BJ (cell line): ENCODE results near the gene SOBP. TPM values are rescaled to one million over a fixed set of nuclear protein-coding genes. Genes with fewer than 3 reads are reported as not detected.

Source experiments
- CTCF ChIA-PET: fragments of 350-600 bp; formaldehyde crosslinking; extraction: SDS; loops from one replicate; lab custom pipeline; 2021; ENCODE audit warnings: antibody characterized with exemption, inconsistent platforms; lab: Yijun Ruan, JAX
- POLR2A ChIA-PET: fragments of 300-600 bp; sonication (Branson Sonifier 250); formaldehyde crosslinking; extraction: SDS; loops from one replicate; lab custom pipeline; 2021; ENCODE audit warnings: antibody characterized with exemption; lab: Charles Lee
- DNase-seq: peaks from one replicate; pipeline ENCODE4 v3.0.0-alpha.2; 2011; ENCODE audit warnings: low read depth
- H3K27me3 ChIP-seq: 2 replicates; pipeline ENCODE4 v1.6.0; 2011; ENCODE audit warnings: low read length; ENCODE audit not compliant: control insufficient read depth, insufficient read depth
- H3K36me3 ChIP-seq: 2 replicates; pipeline ENCODE4 v1.5.1; 2011; ENCODE audit warnings: low read length; ENCODE audit not compliant: control insufficient read depth, insufficient read depth
- H3K4me3 ChIP-seq: 2 replicates; pipeline ENCODE4 v1.5.1; 2011; ENCODE audit warnings: low read depth, mild to moderate bottlenecking, control low read depth, low read length
- polyA plus RNA-seq: library from polyadenylated mRNA; depleted of rRNA; stranded (reverse); fragments of >200 nt; gene quantifications from 2 replicates; pipeline ENCODE4 v1.2.3, GENCODE V29; 2011
- TF ChIP-seq, protein P1 (sequence below): IDR thresholded peaks from 2 replicates; pipeline ENCODE4 v1.5.1; 2011; ENCODE audit warnings: low read depth, mild to moderate bottlenecking, control low read depth, inconsistent platforms, low read length, moderate library complexity; ENCODE audit not compliant: insufficient read depth

The SOBP gene
- polyA plus RNA-seq, 1 experiment: not detected

DNA sequence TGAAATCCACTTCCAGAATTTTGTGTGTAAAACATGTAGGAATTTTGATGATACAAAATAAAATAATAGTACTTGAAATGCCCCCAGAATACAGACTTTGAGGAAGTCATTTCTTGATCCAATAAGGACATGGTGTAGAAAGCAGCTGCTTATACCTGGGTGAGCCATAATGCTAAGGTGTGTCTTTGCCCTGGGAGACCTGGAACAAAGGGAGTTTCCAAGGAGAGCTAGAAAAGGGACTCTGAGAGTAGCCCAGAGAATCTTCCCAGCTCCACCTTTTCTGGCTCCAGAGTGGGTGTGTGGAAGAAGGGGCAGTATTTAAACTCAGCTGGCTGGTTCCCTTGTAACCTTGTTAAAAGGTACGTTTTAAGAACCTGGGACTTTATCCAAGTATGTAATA lies 77.7 kb downstream of the SOBP start:
- ChIA-PET CTCF (no interaction called here), POLR2A (no interaction called here)
- Histone ChIP-seq H3K4me3 (no peak overlapping the region), H3K27me3 (no peaks in the 10 kb centered on the region; the same call in none of the 2 replicates), H3K36me3 (no peaks in the 10 kb centered on the region)
- TF ChIP-seq, protein P1, sequence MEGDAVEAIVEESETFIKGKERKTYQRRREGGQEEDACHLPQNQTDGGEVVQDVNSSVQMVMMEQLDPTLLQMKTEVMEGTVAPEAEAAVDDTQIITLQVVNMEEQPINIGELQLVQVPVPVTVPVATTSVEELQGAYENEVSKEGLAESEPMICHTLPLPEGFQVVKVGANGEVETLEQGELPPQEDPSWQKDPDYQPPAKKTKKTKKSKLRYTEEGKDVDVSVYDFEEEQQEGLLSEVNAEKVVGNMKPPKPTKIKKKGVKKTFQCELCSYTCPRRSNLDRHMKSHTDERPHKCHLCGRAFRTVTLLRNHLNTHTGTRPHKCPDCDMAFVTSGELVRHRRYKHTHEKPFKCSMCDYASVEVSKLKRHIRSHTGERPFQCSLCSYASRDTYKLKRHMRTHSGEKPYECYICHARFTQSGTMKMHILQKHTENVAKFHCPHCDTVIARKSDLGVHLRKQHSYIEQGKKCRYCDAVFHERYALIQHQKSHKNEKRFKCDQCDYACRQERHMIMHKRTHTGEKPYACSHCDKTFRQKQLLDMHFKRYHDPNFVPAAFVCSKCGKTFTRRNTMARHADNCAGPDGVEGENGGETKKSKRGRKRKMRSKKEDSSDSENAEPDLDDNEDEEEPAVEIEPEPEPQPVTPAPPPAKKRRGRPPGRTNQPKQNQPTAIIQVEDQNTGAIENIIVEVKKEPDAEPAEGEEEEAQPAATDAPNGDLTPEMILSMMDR: no peak
- DNase-seq: no peak

DNA sequence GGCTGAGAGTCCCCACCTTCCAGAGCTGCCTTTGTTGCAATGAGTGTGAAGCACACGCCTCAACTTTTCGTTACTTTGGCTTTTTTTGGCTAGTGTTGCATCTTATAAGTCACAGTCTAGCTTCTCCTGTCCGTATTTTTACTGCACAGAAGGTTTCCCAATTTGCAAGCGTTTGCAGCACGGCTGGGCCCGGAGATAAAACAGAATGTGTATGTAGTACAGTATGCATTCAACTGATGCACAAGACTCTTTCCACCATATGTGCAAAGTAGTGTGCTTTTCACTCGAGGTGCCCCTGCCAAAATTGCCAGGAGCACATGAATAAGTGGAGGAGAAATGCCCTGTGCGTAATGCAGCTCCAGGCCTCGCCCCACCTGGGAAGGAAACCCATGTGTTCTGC lies 79.6 kb downstream of the SOBP start:
- no peak for DNase-seq
- Histone ChIP-seq H3K36me3 (no peaks in the 10 kb centered on the region), H3K4me3 (no peak overlapping the region), H3K27me3 (no peaks in the 10 kb centered on the region; the same call in none of the 2 replicates)
- CTCF ChIA-PET: no interaction called here
- TF ChIP-seq, protein P1: no peak
- POLR2A ChIA-PET: no interaction called here

DNA sequence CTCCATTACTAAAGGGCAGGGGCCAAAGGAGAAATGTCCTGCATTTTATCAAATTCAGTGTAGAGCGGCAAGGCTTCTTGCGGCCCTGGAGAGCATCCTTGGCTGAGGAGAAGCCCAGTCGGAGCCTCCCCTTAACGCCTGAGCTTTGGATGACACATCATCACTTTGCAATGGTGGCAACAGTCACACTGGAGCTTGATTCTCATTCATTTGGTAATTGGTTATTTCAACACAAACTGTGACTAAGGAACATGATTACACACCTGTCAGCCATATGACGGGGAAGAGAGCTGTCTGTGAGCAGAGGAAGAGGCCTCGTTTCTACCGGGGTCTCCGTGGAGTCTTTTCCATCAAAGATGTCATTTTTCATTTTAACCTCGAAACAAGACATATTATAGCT lies 81.4 kb downstream of the SOBP start:
- TF ChIP-seq, protein P1: no peak
- DNase-seq: no peak
- ChIA-PET POLR2A (no interaction called here), CTCF (interaction anchor here (1.7 kb wide), 1 partner anchor 10 kb away, joined by 3 read pairs; no protein-coding TSS in a partner anchor)
- no peak overlapping the region for H3K4me3 ChIP-seq
- H3K36me3 ChIP-seq: no peaks in the 10 kb centered on the region
- H3K27me3 ChIP-seq: no peaks in the 10 kb centered on the region; the same call in 1 of the 2 replicates

DNA sequence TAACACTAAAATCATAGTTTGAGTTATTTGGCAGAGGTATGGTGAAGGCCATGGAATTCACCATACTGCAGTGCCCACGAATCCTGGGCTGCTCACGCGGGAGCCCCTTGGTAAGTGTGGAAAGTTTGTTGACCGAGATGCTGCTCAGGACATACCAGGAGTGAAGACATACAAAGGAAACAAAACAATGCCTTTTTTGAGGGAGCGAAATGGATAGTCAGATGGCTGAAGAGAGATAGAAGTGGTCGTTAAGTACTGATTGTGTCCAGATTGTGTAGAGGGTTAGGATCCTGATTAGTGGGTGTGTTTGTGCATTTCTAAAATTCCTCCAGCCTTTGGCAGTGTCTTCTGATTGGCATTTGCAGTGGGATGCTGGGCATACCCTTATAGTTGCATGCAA lies 83.0 kb downstream of the SOBP start:
- Histone ChIP-seq H3K4me3 (no peak overlapping the region), H3K36me3 (no peaks in the 10 kb centered on the region), H3K27me3 (no peaks in the 10 kb centered on the region)
- ChIA-PET POLR2A (no interaction called here), CTCF (interaction anchor here (1.7 kb wide), 1 partner anchor 12 kb away, joined by 3 read pairs; no protein-coding TSS in a partner anchor)
- no peak for DNase-seq
- TF ChIP-seq, protein P1: no peak

DNA sequence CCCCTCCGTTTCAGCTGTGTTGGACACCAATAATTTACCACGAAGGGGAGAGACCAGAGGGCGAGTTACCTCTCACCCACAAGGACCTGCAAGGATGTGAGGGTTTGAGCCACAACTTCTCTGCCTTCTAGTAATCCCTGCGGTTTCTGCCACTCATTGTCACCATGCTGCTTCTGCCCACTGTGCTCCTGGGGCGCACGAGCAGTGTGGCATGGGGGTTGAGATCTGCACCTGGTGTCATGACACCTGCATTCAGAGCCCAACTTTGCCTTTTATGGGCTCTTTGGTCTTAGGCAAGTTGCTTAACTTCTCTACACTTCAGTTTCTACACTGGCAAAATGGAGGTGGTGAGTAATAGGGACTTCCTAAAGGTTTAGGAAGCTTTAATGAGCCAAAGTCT lies 84.9 kb downstream of the SOBP start:
- Histone ChIP-seq H3K27me3 (no peaks in the 10 kb centered on the region), H3K4me3 (no peak overlapping the region), H3K36me3 (no peaks in the 10 kb centered on the region)
- ChIA-PET POLR2A (no interaction called here), CTCF (interaction anchor here (1.4 to 3.3 kb wide), 2 partner anchors 11 to 13 kb away, joined by 3 to 9 read pairs; no protein-coding TSS in a partner anchor)
- TF ChIP-seq, protein P1: no peak
- DNase-seq: no peak
